NB4 (cell line): ENCODE measurements around the gene CHTF18.

ENCODE experiments used
- MAX ChIP-seq: IDR thresholded peaks from 2 replicates; pipeline ENCODE4 v1.6.1; 2011; ENCODE audit warnings: low read depth, low read length
- POLR2A ChIP-seq: IDR thresholded peaks from 2 replicates; pipeline ENCODE4 v1.6.1; 2011; ENCODE audit warnings: mild to moderate bottlenecking; ENCODE audit not compliant: insufficient read length; ENCODE audit errors: extremely low read depth

- no peak for TF ChIP-seq MAX
- no peak for TF ChIP-seq POLR2A
These were observed 13.1 kb upstream of the CHTF18 start for GRCh38 chr16:775236-775796.
